Chondrocyte (in vitro differentiated cells): ENCODE data around the gene SYCE3. TPM values are rescaled to one million over a fixed set of nuclear protein-coding genes. Genes with fewer than 3 reads are reported as not detected.

ENCODE experiments used
- DNase-seq: peaks from one replicate; pipeline ENCODE4 v3.0.0; 2021; ENCODE audit warnings: mixed read lengths, low spot score
- H3K27ac Mint-ChIP-seq: one replicate; pipeline ENCODE4 v1.8.0; 2021; ENCODE audit warnings: mild to moderate bottlenecking, moderate library complexity, mixed read lengths; ENCODE audit not compliant: unreplicated experiment
- H3K27me3 Mint-ChIP-seq: 2 replicates; pipeline ENCODE4 v1.8.0; 2021; ENCODE audit warnings: low read depth, mixed read lengths
- H3K36me3 Mint-ChIP-seq: 2 replicates; pipeline ENCODE4 v1.8.0; 2021; ENCODE audit warnings: low read depth, mixed read lengths
- H3K4me1 Mint-ChIP-seq: 2 replicates; pipeline ENCODE4 v1.8.0; 2021; ENCODE audit warnings: low read depth, mild to moderate bottlenecking, mixed read lengths
- H3K4me3 Mint-ChIP-seq: one replicate; pipeline ENCODE4 v1.8.0; 2021; ENCODE audit warnings: mild to moderate bottlenecking, moderate library complexity, mixed read lengths; ENCODE audit not compliant: unreplicated experiment
- H3K9me3 Mint-ChIP-seq: 2 replicates; pipeline ENCODE4 v1.8.0; 2021; ENCODE audit warnings: low read depth, mixed read lengths
- total RNA-seq: library from RNA; stranded (reverse); gene quantifications from 3 replicates; pipeline ENCODE4 v1.2.1, GENCODE V29; 2021
- TF ChIP-seq, protein P1 (sequence below): fragments of 200-600 bp; sonication (generic); IDR thresholded peaks from 2 replicates; pipeline ENCODE4 v1.5.0; 2021; ENCODE audit warnings: antibody characterized with exemption, mild to moderate bottlenecking, moderate library complexity

Gene SYCE3
- total RNA-seq, 1 donor from 2014 or later, result not detected

DNA sequence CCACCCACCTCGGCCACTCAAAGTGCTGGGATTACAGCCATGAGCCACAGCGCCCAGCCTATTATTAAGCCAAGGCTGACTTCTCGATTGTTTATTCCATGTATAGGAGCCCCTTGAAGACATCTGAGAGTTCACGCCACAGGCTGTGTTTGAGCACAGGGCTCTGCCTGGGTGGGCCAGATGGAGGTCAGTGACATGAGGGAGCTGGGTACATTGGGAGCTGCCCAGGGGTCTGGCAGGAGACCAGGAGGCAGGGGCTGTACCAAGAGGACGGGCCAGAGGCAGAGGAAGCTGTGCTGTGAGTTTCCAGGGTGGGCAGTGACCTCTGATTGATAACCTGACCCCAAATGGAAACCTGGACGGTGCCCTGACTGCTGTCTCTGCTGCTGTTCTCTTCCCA lies 60.6 kb downstream of the SYCE3 start:
- TF ChIP-seq, protein P1, sequence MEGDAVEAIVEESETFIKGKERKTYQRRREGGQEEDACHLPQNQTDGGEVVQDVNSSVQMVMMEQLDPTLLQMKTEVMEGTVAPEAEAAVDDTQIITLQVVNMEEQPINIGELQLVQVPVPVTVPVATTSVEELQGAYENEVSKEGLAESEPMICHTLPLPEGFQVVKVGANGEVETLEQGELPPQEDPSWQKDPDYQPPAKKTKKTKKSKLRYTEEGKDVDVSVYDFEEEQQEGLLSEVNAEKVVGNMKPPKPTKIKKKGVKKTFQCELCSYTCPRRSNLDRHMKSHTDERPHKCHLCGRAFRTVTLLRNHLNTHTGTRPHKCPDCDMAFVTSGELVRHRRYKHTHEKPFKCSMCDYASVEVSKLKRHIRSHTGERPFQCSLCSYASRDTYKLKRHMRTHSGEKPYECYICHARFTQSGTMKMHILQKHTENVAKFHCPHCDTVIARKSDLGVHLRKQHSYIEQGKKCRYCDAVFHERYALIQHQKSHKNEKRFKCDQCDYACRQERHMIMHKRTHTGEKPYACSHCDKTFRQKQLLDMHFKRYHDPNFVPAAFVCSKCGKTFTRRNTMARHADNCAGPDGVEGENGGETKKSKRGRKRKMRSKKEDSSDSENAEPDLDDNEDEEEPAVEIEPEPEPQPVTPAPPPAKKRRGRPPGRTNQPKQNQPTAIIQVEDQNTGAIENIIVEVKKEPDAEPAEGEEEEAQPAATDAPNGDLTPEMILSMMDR, result no peak
- Mint-ChIP-seq H3K27ac (no peak overlapping the region), H3K4me1 (peaks cover 2% of the 10 kb centered on the region), H3K36me3 (peaks cover 4% of the 10 kb centered on the region), H3K4me3 (no peak overlapping the region), H3K9me3 (no peaks in the 10 kb centered on the region), H3K27me3 (no peaks in the 10 kb centered on the region)
- DNase-seq, result no peak

Other genes starting within 250 kb of the SYCE3 start
- 7.7 to 8.8 TPM (median 8.1 TPM) in 3 replicates for gene DENND6B, start 235.9 kb downstream of the SYCE3 start, total RNA-seq
- gene PPP6R2, start 219.6 kb downstream of the SYCE3 start, total RNA-seq, result 46.2 to 53.1 TPM (median 47.1 TPM) in 3 replicates
- 103 to 110 TPM (median 104 TPM) in 3 replicates for gene SBF1, start 87.9 kb downstream of the SYCE3 start, total RNA-seq
- gene ADM2, start 81.4 kb downstream of the SYCE3 start, total RNA-seq, result 1.5 to 46.5 TPM (median 46.5 TPM) in 3 replicates
- 0.99 to 1.6 TPM in 2 of 3 replicates, not detected in the other for gene MIOX, start 76.1 kb downstream of the SYCE3 start, total RNA-seq
- 111 to 124 TPM (median 120 TPM) in 3 replicates for gene LMF2, start 55.2 kb downstream of the SYCE3 start, total RNA-seq
- 37.4 to 51.2 TPM (median 38.9 TPM) in 3 replicates for gene NCAPH2, start 54.7 kb downstream of the SYCE3 start, total RNA-seq
- 4.4 to 5.4 TPM in 2 of 3 replicates, not detected in the other for gene SCO2, start 37.3 kb downstream of the SYCE3 start, total RNA-seq
- gene TYMP, start 32.9 kb downstream of the SYCE3 start, total RNA-seq, result 12.5 to 39.5 TPM (median 39.3 TPM) in 3 replicates
- gene KLHDC7B, start 17.0 kb downstream of the SYCE3 start, total RNA-seq, result 0.34 to 7.2 TPM (median 6.3 TPM) in 3 replicates
- 33.9 to 42.6 TPM (median 34.7 TPM) in 3 replicates for gene CPT1B, start 15.5 kb upstream of the SYCE3 start, total RNA-seq
- 47.4 to 64.5 TPM (median 47.9 TPM) in 3 replicates for gene CHKB, start 19.9 kb upstream of the SYCE3 start, total RNA-seq
- gene MAPK8IP2, start 37.9 kb upstream of the SYCE3 start, total RNA-seq, result 3.0 to 4.3 TPM (median 4.1 TPM) in 3 replicates
- 37.6 to 39.8 TPM (median 39.3 TPM) in 3 replicates for gene ARSA, start 65.2 kb upstream of the SYCE3 start, total RNA-seq
- 3.9 to 7.5 TPM (median 7.0 TPM) in 3 replicates for gene SHANK3, start 109.9 kb upstream of the SYCE3 start, total RNA-seq
- gene ACR, start 175.3 kb upstream of the SYCE3 start, total RNA-seq, result 0.45 to 0.74 TPM (median 0.63 TPM) in 3 replicates
- gene RABL2B, start 220.7 kb upstream of the SYCE3 start, total RNA-seq, result 29.8 to 32.1 TPM (median 30.3 TPM) in 3 replicates